GM19099 (cell line): ENCODE results near the gene PPM1H.

Source experiments
- POLR2A ChIP-seq: IDR thresholded peaks from 3 replicates; pipeline ENCODE4 v1.6.1; 2011; ENCODE audit warnings: low read depth; ENCODE audit not compliant: insufficient read length; ENCODE audit errors: extremely low read depth

Gene PPM1H

GRCh38 chr12:62806893-62807292, 128.1 kb downstream of the PPM1H start:
- no peak for TF ChIP-seq POLR2A

GRCh38 chr12:62806244-62806836, 128.6 kb downstream of the PPM1H start:
- no peak for TF ChIP-seq POLR2A

GRCh38 chr12:62805517-62805916, 129.4 kb downstream of the PPM1H start:
- no peak for TF ChIP-seq POLR2A

GRCh38 chr12:62803756-62804155, 131.2 kb downstream of the PPM1H start:
- no peak for TF ChIP-seq POLR2A

- TF ChIP-seq POLR2A: no peak
These were observed 132.0 kb downstream of the PPM1H start for GRCh38 chr12:62802984-62803383.

- no peak for TF ChIP-seq POLR2A
These were observed 132.6 kb downstream of the PPM1H start for GRCh38 chr12:62802321-62802720.

- TF ChIP-seq POLR2A: no peak
These were observed 133.2 kb downstream of the PPM1H start for GRCh38 chr12:62801796-62802195.

GRCh38 chr12:62800707-62801400, 134.1 kb downstream of the PPM1H start:
- no peak for TF ChIP-seq POLR2A

- no peak for TF ChIP-seq POLR2A
These were observed 135.1 kb downstream of the PPM1H start for GRCh38 chr12:62799766-62800406.

GRCh38 chr12:62799126-62799736, 135.7 kb downstream of the PPM1H start:
- no peak for TF ChIP-seq POLR2A

GRCh38 chr12:62794218-62794583, 140.7 kb downstream of the PPM1H start:
- TF ChIP-seq POLR2A: no peak

- no peak for TF ChIP-seq POLR2A
These were observed 141.4 kb downstream of the PPM1H start for GRCh38 chr12:62793256-62794217.

- no peak for TF ChIP-seq POLR2A
These were observed 142.6 kb downstream of the PPM1H start for GRCh38 chr12:62792236-62792870.

GRCh38 chr12:62789851-62790250, 145.1 kb downstream of the PPM1H start:
- TF ChIP-seq POLR2A: no peak
